ENCODE results near the gene CCDC142. TPM values are rescaled to one million over a fixed set of nuclear protein-coding genes. Genes with fewer than 3 reads are reported as not detected.

CCDC142 gene
- total and polyA plus RNA-seq, 9 of the 15 experiments (the other 6 are each of a cell fraction or from before 2014, with no cell fraction given): 0.55 to 11.7 (median 7.2) TPM

DNA sequence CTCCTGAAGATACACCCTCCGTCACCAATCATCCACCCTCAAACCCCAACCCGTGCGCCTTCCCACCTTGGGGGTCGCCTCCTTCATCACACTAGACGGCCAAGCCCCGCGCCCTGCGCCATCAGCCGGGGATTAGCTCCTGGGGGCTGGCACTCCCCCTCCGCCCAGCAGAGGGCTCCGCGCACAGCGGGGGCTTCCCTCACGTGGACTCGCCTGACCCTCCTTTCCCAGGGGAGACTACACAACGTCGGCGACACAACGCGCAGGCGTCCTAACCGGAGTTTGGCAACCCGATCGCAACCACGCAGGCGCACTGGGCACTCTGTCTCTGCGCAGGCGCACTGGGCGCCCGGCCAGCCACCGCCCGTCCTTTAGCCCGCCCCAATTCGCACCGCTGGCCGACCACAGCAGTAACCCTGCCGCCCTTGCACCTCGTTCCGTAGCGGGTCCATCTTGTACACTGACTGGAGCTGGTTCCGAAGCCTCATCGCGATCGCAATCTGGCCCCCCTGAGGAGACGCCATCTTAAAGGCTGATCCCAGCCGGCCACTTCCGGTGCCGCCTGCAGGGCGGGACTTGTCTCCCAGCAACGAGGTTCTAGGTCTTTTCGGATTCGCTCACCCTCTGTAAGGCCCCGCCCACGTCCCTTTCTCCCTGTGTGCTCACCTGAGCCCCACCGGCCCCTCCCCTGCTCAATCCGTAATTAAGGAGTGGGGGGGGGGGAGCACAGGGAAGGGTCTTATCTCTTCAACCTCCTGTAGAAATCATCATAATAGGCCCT lies 24.5 kb upstream of the CCDC142 start, which contains the start of gene PCGF1 (continued):
- TF ChIP-seq XRCC5 (IDR thresholded peaks at IDR 0.05; ENCODE audit: low read depth, low read length): peak; percentile 32; the same call in 1 of the 2 replicates
- TF ChIP-seq, protein P1, sequence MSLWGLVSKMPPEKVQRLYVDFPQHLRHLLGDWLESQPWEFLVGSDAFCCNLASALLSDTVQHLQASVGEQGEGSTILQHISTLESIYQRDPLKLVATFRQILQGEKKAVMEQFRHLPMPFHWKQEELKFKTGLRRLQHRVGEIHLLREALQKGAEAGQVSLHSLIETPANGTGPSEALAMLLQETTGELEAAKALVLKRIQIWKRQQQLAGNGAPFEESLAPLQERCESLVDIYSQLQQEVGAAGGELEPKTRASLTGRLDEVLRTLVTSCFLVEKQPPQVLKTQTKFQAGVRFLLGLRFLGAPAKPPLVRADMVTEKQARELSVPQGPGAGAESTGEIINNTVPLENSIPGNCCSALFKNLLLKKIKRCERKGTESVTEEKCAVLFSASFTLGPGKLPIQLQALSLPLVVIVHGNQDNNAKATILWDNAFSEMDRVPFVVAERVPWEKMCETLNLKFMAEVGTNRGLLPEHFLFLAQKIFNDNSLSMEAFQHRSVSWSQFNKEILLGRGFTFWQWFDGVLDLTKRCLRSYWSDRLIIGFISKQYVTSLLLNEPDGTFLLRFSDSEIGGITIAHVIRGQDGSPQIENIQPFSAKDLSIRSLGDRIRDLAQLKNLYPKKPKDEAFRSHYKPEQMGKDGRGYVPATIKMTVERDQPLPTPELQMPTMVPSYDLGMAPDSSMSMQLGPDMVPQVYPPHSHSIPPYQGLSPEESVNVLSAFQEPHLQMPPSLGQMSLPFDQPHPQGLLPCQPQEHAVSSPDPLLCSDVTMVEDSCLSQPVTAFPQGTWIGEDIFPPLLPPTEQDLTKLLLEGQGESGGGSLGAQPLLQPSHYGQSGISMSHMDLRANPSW (CRISPR knock-in tag; IDR thresholded peaks at IDR 0.05): 0 out of 2 replicates have a peak, but pooled peaks have one; percentile 55
- TF ChIP-seq, protein P2, sequence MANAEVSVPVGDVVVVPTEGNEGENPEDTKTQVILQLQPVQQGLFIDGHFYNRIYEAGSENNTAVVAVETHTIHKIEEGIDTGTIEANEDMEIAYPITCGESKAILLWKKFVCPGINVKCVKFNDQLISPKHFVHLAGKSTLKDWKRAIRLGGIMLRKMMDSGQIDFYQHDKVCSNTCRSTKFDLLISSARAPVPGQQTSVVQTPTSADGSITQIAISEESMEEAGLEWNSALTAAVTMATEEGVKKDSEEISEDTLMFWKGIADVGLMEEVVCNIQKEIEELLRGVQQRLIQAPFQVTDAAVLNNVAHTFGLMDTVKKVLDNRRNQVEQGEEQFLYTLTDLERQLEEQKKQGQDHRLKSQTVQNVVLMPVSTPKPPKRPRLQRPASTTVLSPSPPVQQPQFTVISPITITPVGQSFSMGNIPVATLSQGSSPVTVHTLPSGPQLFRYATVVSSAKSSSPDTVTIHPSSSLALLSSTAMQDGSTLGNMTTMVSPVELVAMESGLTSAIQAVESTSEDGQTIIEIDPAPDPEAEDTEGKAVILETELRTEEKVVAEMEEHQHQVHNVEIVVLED (CRISPR knock-in tag; IDR thresholded peaks at IDR 0.05): no peak
- peak; percentile 74 for TF ChIP-seq TAF1 (IDR thresholded peaks at IDR 0.05; ENCODE audit: control insufficient read depth, extremely low read depth, insufficient read depth, low read length, severe bottlenecking)
- no peak for TF ChIP-seq ZNF311 (CRISPR knock-in tag; IDR thresholded peaks at IDR 0.05)
- TF ChIP-seq, protein P3, sequence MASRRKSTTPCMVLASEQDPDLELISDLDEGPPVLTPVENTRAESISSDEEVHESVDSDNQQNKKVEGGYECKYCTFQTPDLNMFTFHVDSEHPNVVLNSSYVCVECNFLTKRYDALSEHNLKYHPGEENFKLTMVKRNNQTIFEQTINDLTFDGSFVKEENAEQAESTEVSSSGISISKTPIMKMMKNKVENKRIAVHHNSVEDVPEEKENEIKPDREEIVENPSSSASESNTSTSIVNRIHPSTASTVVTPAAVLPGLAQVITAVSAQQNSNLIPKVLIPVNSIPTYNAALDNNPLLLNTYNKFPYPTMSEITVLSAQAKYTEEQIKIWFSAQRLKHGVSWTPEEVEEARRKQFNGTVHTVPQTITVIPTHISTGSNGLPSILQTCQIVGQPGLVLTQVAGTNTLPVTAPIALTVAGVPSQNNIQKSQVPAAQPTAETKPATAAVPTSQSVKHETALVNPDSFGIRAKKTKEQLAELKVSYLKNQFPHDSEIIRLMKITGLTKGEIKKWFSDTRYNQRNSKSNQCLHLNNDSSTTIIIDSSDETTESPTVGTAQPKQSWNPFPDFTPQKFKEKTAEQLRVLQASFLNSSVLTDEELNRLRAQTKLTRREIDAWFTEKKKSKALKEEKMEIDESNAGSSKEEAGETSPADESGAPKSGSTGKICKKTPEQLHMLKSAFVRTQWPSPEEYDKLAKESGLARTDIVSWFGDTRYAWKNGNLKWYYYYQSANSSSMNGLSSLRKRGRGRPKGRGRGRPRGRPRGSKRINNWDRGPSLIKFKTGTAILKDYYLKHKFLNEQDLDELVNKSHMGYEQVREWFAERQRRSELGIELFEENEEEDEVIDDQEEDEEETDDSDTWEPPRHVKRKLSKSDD (conservative IDR thresholded peaks at IDR 0.05; ENCODE audit: low read length): no peak
- TF ChIP-seq, protein P4, sequence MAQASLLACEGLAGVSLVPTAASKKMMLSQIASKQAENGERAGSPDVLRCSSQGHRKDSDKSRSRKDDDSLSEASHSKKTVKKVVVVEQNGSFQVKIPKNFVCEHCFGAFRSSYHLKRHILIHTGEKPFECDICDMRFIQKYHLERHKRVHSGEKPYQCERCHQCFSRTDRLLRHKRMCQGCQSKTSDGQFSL (CRISPR knock-in tag; IDR thresholded peaks at IDR 0.05): peak; percentile 81; the same call in 1 of the 2 replicates
- TF ChIP-seq, protein P4 (tag; IDR thresholded peaks at IDR 0.05): no peak; a peak in 1 of 4 replicates
- no peak for TF ChIP-seq ARNT (IDR thresholded peaks at IDR 0.05)
- TF ChIP-seq, protein P5, sequence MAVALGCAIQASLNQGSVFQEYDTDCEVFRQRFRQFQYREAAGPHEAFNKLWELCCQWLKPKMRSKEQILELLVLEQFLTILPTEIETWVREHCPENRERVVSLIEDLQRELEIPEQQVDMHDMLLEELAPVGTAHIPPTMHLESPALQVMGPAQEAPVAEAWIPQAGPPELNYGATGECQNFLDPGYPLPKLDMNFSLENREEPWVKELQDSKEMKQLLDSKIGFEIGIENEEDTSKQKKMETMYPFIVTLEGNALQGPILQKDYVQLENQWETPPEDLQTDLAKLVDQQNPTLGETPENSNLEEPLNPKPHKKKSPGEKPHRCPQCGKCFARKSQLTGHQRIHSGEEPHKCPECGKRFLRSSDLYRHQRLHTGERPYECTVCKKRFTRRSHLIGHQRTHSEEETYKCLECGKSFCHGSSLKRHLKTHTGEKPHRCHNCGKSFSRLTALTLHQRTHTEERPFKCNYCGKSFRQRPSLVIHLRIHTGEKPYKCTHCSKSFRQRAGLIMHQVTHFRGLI (CRISPR knock-in tag; IDR thresholded peaks at IDR 0.05): no peak
- peak; percentile 93 for TF ChIP-seq MXI1 (IDR thresholded peaks at IDR 0.05; ENCODE audit: low read depth, low read length)
- peak; percentile 17; the same call in 1 of the 2 replicates for TF ChIP-seq ZBTB1 (CRISPR knock-in tag; IDR thresholded peaks at IDR 0.05; ENCODE audit: borderline replicate concordance, low read depth)
- TF ChIP-seq RAD21 (CRISPR knock-in tag; conservative IDR thresholded peaks at IDR 0.05 in 1 of 2, IDR thresholded peaks at IDR 0.05 in 1 of 2): peak; percentile 15 to 30; a peak in 3 of 4 replicates
- TF ChIP-seq, protein P6, sequence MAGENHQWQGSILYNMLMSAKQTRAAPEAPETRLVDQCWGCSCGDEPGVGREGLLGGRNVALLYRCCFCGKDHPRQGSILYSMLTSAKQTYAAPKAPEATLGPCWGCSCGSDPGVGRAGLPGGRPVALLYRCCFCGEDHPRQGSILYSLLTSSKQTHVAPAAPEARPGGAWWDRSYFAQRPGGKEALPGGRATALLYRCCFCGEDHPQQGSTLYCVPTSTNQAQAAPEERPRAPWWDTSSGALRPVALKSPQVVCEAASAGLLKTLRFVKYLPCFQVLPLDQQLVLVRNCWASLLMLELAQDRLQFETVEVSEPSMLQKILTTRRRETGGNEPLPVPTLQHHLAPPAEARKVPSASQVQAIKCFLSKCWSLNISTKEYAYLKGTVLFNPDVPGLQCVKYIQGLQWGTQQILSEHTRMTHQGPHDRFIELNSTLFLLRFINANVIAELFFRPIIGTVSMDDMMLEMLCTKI (IDR thresholded peaks at IDR 0.05; ENCODE audit: partially characterized antibody): no peak

All from K562 (cell line).